ENCODE measurements around the gene TRIM73.
"Not testable (repeated sequence)": the region's sequence is repeated elsewhere in the genome, so short reads cannot be mapped to it uniquely, and the experiment has no call there.

The TRIM73 gene

GRCh38 chr7:75395329-75395728 lies at the start of gene TRIM73:
Gene TRIM73 (plus strand): TSS chr7:75395629. CDS start chr7:75398934, 3,305 bp downstream.
- not testable (repeated sequence) for DNase-seq (ENCODE audit: low read depth)

- DNase-seq (ENCODE audit: low read depth): not testable (repeated sequence)
These were observed 36.5 kb upstream of the TRIM73 start for GRCh38 chr7:75358671-75359541.

- not testable (repeated sequence) for DNase-seq (ENCODE audit: low read depth)
These were observed 35.9 kb upstream of the TRIM73 start for GRCh38 chr7:75359542-75359848.

GRCh38 chr7:75364079-75364478 lies 31.4 kb upstream of the TRIM73 start:
- DNase-seq (ENCODE audit: low read depth): not testable (repeated sequence)

- DNase-seq (ENCODE audit: low read depth): not testable (repeated sequence)
These were observed 28.8 kb upstream of the TRIM73 start for GRCh38 chr7:75366643-75367042.

- DNase-seq (ENCODE audit: low read depth): not testable (repeated sequence)
These were observed 28.1 kb upstream of the TRIM73 start for GRCh38 chr7:75367313-75367712.

GRCh38 chr7:75374144-75374518 lies 21.3 kb upstream of the TRIM73 start:
- not testable (repeated sequence) for DNase-seq (ENCODE audit: low read depth)

- DNase-seq (ENCODE audit: low read depth): not testable (repeated sequence)
These were observed 20.7 kb upstream of the TRIM73 start for GRCh38 chr7:75374519-75375317.

- not testable (repeated sequence) for DNase-seq (ENCODE audit: low read depth)
These were observed 2.2 kb upstream of the TRIM73 start for GRCh38 chr7:75393194-75393593.

- not testable (repeated sequence) for DNase-seq (ENCODE audit: low read depth)
These were observed 2.4 kb downstream of the TRIM73 start for GRCh38 chr7:75397865-75398264.

GRCh38 chr7:75398771-75399700 lies 3.6 kb downstream of the TRIM73 start:
- DNase-seq (ENCODE audit: low read depth): not testable (repeated sequence)

GRCh38 chr7:75400575-75400974 lies 5.1 kb downstream of the TRIM73 start:
- not testable (repeated sequence) for DNase-seq (ENCODE audit: low read depth)

- not testable (repeated sequence) for DNase-seq (ENCODE audit: low read depth)
These were observed 8.3 kb downstream of the TRIM73 start for GRCh38 chr7:75403455-75404443.

GRCh38 chr7:75404663-75405062 lies 9.2 kb downstream of the TRIM73 start:
- not testable (repeated sequence) for DNase-seq (ENCODE audit: low read depth)

GRCh38 chr7:75409880-75410822 lies 14.7 kb downstream of the TRIM73 start:
- not testable (repeated sequence) for DNase-seq (ENCODE audit: low read depth)

- not testable (repeated sequence) for DNase-seq (ENCODE audit: low read depth)
These were observed 15.4 kb downstream of the TRIM73 start for GRCh38 chr7:75410823-75411173.

GRCh38 chr7:75414204-75414603 lies 18.8 kb downstream of the TRIM73 start:
- DNase-seq (ENCODE audit: low read depth): not testable (repeated sequence)

GRCh38 chr7:75414708-75415427 lies 19.4 kb downstream of the TRIM73 start:
- not testable (repeated sequence) for DNase-seq (ENCODE audit: low read depth)

GRCh38 chr7:75415428-75415817 lies 20.0 kb downstream of the TRIM73 start:
- not testable (repeated sequence) for DNase-seq (ENCODE audit: low read depth)

Data from GM04503 (cell line).